HepG2 (cell line): ENCODE data around the gene UBE2M.

ENCODE experiments used
- CTCF ChIP-seq: sonication (generic); formaldehyde crosslinking; IDR thresholded peaks from 2 replicates; pipeline ENCODE4 v1.5.0; 2020; ENCODE audit warnings: mild to moderate bottlenecking, missing genetic modification reagents, moderate library complexity
- DNMT3B ChIP-seq: conservative IDR thresholded peaks from 2 replicates; pipeline ENCODE4 v1.6.1; 2016; ENCODE audit warnings: missing biosample characterization, control low read depth
- NCOA2 ChIP-seq: sonication (generic); formaldehyde crosslinking; IDR thresholded peaks from 2 replicates; pipeline ENCODE4 v1.8.0; 2022; ENCODE audit warnings: inconsistent platforms
- NR1H2 ChIP-seq: sonication (generic); formaldehyde crosslinking; IDR thresholded peaks from 2 replicates; pipeline ENCODE4 v1.8.1; 2022; ENCODE audit warnings: low read depth, missing genetic modification reagents, borderline replicate concordance
- SMYD3 ChIP-seq: sonication (generic); formaldehyde crosslinking; IDR thresholded peaks from 2 replicates; pipeline ENCODE4 v1.8.1; 2023; ENCODE audit warnings: mild to moderate bottlenecking, missing genetic modification reagents
- ZBTB3 ChIP-seq: sonication (generic); formaldehyde crosslinking; IDR thresholded peaks from 2 replicates; pipeline ENCODE4 v1.4.0; 2020; ENCODE audit warnings: low read depth, mild to moderate bottlenecking, moderate library complexity, missing genetic modification reagents, borderline replicate concordance
- ZBTB33 ChIP-seq: sonication (generic); formaldehyde crosslinking; IDR thresholded peaks from 2 replicates; pipeline ENCODE4 v1.4.0; 2020; ENCODE audit warnings: missing genetic modification reagents
- ZBTB38 ChIP-seq: sonication (generic); formaldehyde crosslinking; IDR thresholded peaks from 2 replicates; pipeline ENCODE4 v1.5.1; 2020; ENCODE audit warnings: mild to moderate bottlenecking, missing genetic modification reagents
- ZNF274 ChIP-seq: sonication (generic); formaldehyde crosslinking; IDR thresholded peaks from 2 replicates; pipeline ENCODE4 v1.5.1; 2020; ENCODE audit warnings: mild to moderate bottlenecking, missing genetic modification reagents
- ZNF777 ChIP-seq: sonication (generic); formaldehyde crosslinking; IDR thresholded peaks from 2 replicates; pipeline ENCODE4 v1.4.0; 2020; ENCODE audit warnings: missing genetic modification reagents
- TF ChIP-seq, protein P1 (sequence below): sonication (generic); formaldehyde crosslinking; IDR thresholded peaks from 2 replicates; pipeline ENCODE4 v1.5.1; 2020; ENCODE audit warnings: missing genetic modification reagents, mild to moderate bottlenecking, borderline replicate concordance

DNA sequence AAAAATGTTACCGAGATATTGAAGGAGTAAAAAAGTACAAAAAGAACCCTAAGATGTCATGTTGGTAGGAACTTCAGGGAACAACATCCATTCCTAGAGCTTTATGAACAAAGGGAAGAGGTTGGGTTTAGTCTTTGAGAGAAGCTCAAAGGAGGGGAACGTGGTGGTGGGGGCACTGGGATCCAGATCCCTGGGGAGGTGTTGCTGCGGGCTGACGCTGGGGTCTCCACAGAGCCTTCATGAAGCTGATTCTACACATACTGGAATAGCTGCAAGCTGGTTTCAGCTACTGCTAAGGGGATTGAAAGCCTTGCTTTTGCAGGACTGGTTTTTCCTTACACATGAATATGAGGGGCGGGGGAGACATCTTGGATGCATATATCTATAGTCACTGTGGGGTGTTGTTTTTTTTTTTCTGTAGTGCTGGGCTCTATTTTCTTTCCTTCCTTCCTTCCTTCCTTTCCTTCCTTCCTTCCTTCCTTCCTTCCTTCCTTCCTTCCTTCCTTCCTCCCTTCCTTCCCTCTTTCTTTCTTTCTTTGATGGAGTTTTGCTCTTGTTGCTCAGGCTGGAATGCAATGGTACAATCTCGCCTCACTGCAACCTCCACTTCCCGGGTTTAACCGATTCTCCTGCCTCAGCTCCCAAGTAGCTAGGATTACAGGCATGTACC lies 21.2 kb upstream of the UBE2M start:
- TF ChIP-seq ZBTB33 (CRISPR knock-in tag), result no peak
- TF ChIP-seq ZBTB3, result no peak
- no peak for TF ChIP-seq NCOA2 (CRISPR knock-in tag)
- TF ChIP-seq ZNF274, result no peak
- TF ChIP-seq NR1H2 (CRISPR knock-in tag), result no peak
- no peak for TF ChIP-seq CTCF (CRISPR knock-in tag)
- TF ChIP-seq ZNF777, result no peak
- TF ChIP-seq ZBTB38 (CRISPR knock-in tag), result no peak
- no peak for TF ChIP-seq DNMT3B (CRISPR knock-in tag)
- no peak for TF ChIP-seq SMYD3 (CRISPR knock-in tag)
- TF ChIP-seq, protein P1, sequence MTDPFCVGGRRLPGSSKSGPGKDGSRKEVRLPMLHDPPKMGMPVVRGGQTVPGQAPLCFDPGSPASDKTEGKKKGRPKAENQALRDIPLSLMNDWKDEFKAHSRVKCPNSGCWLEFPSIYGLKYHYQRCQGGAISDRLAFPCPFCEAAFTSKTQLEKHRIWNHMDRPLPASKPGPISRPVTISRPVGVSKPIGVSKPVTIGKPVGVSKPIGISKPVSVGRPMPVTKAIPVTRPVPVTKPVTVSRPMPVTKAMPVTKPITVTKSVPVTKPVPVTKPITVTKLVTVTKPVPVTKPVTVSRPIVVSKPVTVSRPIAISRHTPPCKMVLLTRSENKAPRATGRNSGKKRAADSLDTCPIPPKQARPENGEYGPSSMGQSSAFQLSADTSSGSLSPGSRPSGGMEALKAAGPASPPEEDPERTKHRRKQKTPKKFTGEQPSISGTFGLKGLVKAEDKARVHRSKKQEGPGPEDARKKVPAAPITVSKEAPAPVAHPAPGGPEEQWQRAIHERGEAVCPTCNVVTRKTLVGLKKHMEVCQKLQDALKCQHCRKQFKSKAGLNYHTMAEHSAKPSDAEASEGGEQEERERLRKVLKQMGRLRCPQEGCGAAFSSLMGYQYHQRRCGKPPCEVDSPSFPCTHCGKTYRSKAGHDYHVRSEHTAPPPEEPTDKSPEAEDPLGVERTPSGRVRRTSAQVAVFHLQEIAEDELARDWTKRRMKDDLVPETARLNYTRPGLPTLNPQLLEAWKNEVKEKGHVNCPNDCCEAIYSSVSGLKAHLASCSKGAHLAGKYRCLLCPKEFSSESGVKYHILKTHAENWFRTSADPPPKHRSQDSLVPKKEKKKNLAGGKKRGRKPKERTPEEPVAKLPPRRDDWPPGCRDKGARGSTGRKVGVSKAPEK (CRISPR knock-in tag), result no peak
